HG03521 (cell line): Measurements from ENCODE around the gene CELA2B.
"Not testable (repeated sequence)": the region's sequence is repeated elsewhere in the genome, so short reads cannot be mapped to it uniquely, and the experiment has no call there.

ENCODE experiments used
- ATAC-seq: cut with Tn5 transposase; IDR thresholded peaks from one replicate; pipeline ENCODE4 v1.9.1; 2021; ENCODE audit warnings: mild to moderate bottlenecking, moderate library complexity; ENCODE audit not compliant: unreplicated experiment

CELA2B gene

DNA sequence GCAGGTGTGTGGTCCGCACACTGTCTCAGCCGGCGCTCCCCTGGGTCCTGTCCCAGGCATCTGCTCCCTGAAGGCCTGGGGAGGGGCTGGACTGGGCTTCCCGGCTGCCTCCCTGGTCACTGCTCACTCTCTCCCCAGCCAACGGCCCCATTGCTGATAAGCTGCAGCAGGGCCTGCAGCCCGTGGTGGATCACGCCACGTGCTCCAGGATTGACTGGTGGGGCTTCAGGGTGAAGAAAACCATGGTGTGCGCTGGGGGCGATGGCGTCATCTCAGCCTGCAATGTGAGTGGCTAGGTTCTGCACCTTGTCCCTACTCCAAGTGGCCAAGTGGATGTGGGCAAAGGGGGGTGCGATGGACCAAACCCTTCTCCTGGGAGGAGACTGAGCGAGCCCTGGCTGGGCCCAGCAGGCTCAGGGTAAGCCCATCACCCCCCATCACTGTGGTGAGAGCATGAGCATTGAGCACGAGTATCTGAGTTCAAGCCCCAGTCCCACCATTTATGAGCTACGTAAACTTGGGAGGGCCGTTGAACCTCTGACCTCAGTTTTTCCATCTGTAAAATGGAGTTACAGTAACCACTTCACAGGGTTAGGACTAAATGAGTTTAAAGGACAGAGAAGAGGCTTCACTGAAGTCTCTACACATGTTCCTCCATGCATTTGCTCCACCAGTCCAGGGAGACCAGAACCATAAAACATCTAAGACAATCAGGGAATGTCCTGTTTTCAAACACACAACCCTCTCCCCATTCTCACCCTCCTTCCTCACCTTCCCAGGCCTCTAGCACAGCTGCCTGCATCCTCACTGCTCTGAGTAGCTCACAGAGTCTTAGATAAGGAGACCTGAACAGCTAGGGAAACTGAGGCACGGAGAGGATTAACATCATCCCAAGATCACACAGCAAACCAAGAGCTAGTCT, 31.2 kb upstream of the CELA2B start:
- no peak for ATAC-seq

DNA sequence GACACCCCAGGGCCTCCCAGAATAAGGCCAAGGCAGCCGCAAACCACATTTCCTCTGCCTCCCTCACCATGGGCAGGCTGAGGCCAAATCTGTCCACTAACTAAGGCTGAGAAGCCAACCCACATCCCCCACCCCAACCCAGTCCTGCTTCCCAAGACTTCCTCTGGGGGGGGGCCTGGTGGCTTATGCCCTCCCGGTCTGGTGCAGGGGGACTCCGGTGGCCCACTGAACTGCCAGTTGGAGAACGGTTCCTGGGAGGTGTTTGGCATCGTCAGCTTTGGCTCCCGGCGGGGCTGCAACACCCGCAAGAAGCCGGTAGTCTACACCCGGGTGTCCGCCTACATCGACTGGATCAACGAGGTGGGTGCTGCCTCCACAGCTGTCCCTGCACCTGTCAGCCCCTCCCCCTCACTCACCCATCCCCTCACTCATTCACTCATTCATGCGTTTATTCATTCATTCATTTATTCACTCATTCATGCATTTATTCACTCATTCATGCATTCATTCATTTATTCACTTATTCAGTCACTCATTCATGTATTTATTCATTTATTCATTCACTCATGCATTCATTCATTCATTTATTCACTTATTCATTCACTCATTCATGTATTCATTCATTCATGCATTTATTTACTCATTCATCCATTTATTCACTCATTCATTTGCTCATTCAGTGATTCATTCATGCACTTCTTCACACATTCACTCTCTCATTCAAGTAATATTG, 30.3 kb upstream of the CELA2B start:
- no peak for ATAC-seq

DNA sequence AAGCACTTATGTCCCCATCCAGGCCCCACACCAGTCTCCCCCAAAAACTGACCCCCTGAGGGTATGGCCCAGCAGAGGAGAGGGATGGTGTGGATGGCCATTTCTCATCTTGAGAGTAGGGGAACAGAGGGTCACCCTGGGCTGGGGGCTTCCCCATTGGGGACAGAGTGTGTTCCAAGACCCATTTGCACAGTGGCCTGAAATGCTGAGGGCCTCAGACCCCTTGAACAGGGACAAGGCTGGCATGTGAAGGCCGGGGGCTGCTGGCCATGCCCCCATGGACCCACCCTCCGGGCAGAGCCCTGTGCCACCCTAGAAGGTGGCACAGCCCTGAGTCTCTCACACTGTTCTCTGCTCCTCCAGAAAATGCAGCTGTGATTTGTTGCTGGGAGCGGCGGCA, 29.7 kb upstream of the CELA2B start:
- no peak for ATAC-seq

DNA sequence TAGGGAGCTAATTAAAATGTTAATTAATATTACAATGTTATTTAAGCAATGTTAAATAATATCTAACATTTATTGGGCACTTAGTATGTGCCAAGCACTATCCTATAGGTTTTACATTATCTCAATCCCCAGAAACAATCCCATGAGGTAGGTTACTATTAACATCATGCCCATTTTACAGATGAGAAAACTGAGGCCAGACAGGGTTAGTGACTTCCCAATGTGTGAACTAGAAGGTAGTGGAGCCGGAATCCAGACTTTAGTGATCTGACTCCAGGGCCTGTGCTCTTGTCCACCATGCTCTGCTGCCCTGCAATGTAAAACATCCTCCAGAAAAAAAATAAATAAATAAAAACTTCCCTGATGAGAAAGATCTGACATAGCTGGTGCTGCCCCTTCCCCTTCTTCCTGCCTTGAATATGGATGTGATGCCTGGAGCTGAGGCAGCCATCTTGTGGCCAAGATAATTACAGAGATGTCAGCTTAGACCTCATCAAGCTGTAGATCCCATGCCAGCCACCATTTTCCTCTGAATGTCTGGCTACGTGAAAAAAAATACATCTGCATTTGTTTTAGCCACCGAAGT, 26.9 kb upstream of the CELA2B start:
- ATAC-seq: no peak

DNA sequence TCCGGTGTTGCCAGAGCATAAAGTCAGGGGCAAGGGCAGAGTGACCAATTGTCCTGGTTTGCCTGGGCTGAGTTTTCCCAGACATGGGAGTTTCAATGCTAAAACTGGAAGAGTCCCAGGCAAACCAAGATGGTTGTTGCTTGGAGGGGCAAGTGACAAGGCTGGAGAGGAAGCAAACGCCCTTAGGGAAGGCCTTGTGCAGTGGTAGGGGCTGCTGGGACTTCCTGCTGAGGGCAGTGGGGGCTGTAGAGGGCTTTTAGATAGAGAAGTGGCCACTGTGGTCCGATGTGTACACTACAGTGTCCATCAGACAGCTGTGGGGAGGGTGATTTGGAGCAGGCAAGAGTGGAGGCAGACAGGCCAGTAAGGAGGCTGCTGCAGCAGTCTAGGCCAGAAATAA, 26.3 kb upstream of the CELA2B start:
- ATAC-seq: no peak

DNA sequence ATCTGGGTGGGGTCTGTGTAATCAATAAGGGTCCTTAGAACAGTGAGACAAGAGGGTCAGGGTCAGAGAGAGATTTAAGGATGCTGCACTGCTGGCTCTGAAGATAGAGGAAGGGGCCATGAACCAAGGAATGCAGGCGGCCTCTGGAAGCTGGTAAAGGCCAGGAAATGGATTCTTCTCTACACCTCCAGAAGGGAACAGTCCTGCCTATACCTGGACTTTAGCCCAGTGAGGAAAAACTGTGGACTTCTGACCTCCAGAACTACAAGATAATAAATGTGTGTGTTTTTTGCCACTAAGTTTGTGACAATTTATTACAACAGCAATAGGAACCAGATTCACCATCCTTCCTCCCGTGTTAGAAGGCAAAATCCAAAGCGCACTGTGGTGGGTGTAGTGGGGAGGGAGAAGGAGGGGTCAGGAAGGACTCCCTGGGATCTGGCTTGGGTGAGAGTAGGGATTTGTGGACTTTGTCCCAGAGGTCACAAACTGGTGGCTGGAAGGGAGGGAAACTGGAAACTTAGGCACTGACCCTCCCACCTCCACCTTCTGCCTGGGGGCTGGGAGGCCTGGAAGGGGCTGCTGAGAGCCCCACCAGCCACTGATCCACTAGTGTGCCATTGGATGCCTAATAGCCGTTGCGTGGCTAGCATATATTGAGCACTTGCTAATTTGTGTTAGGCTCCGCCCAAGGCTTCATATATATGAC, 24.7 kb upstream of the CELA2B start:
- ATAC-seq: no peak

DNA sequence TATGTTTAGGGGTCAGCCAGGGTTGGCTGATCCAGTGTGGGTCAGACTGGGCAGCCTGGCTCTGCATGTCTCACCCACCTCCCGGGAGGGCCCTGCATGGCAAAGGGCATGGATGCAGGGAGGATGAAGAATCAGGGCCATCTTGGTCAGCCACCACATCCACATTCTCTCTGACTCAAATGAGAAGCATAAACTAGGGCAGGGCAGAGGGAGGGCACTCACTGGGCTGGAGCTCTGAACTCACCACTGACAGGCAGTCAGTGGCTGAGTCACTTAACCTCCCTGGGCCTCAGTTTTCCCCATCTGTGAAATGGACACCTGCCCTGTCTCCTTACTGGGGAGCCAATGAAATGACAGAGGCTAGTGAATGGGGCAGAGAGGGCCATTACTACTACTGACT, 23.7 kb upstream of the CELA2B start:
- no peak for ATAC-seq

DNA sequence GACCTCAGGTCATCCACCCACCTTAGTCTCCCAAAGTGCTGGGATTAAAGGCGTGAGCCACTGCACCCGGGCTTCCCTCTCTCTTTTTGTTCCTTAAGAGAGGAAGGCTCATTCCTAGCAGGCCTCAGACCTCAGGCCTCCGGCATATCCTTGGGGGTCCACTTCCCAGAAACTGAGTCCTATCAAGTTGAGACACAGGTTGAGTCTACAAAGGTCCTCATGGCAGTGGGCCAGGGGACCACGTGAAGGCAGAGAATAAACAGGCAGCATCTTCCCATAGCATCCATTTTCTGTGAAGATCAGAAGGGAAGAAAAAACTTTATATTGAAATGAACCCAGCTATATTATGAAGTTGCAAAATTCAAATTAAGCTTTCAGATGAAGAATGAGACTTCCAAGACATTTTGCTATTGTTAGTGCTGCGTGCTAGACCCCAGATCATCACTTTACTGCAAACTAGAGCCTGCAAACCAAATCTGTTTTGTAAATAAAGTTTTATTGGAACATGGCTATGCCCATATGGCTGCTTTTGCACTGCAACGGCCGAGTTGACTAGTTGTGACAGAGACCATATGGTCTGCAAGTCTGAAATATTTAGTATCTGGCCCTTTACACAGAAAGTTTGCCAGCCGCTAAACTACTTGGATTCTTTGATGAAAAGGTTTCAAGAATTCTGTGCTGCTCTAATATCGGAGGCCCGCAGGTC, 22.9 kb upstream of the CELA2B start:
- no peak for ATAC-seq

DNA sequence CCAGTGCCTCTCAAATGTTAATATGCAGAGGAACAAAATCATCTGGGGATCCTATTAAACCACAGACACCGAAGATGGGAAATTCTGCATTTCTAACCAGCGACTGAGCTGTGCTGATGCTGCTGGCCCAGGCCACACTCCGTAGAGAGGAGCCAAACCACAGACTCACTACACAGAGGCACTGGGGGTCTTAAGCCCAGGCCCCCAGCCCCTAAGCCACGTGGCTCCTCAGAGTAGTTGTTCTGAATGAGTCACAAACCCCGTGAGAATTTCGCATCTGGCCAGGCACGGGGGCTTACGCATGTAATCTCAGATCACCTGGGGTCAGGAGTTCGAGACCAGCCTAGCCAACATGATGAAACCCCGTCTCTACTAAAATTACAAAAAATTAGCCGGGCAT, 22.2 kb upstream of the CELA2B start:
- no peak for ATAC-seq

DNA sequence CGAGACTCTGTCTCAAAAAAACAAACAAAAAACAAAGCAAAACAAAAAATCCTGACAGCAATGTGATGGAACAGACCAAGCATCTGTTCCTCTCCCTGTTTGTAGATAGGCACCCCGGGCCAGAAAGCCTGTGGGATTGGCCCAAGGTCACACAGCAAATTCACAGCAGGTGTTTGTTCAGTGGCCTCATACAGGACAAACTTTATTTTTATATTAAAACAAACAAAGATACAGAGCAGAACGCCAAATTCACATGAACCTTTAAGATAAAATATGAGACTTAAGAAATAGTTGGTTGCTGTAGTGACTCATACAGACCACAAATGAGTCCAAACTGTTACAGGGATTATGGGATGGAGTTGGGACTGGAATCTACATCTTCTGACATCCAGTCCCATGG, 21.6 kb upstream of the CELA2B start:
- ATAC-seq: no peak

DNA sequence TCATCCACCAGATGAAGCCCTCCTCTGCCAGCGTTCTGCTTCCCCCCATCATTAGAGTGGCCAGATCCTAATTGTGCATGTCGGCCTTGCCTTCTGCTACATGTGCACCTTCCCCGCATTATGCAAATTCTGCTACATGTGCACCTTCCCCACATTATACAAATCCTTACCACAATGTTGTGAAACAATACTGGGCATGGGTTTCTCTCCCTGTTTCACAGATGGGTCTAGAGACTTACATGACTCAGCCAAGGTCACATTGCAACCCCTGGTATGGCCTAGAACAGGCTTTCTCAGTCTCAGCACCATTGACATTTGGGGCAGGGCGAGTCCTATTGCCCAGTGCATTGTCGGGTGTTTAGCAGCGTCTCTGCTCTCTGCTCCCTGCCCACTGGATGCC, 20.4 kb upstream of the CELA2B start:
- ATAC-seq: no peak

DNA sequence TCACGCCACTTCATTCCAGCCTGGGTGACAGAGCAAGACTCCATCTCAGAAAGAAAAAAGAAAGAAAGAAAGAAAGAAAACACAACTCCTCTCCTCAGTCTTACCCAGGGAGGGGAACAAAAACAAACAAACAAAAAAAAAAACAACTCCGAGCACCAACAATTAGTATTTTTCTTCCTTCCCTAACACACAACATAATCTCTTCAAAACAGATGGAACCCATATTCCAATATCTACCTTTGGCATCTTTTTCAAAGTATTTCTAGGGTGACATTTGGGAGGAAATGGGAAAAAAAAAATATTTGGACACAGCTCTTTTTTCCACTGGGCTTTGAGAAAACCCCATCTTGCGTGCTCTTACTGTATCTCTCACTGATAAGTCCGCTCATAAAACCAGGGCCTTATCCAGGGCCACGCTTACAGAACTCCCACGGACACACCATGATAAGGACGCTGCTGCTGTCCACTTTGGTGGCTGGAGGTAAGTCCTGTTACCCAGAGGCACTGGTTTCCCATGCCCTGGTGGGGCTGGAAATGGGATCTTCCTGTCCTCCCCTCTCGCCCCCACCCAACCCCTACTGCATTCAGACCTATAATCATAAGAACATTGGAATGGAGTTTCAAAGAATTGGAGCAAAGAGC, 19.5 kb upstream of the CELA2B start, which contains the start of gene CELA2A:
Gene CELA2A, plus strand, starts transcription at position 420 of the 642 bp plus-strand sequence. Its CDS starts 22 bp downstream, at position 442.
- no peak for ATAC-seq

DNA sequence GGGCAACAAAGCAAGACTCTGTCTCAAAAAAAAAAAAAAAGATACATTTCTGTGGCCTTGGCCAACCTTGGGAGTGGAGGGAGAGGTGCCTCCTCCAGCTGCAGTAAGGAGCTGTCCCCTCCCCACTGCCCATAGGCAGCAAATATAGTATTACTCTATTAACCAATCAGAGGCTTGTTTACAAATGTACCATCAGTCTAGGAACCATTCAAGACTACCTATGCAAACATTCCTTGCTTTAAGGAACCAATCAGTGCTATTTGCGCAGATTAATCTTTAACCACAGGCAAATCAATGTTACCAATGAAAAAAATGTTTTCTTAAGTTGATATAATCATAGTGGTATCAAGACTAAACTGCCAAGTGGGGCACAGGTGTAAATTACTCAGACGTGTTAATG, 18.3 kb upstream of the CELA2B start:
- ATAC-seq: no peak

DNA sequence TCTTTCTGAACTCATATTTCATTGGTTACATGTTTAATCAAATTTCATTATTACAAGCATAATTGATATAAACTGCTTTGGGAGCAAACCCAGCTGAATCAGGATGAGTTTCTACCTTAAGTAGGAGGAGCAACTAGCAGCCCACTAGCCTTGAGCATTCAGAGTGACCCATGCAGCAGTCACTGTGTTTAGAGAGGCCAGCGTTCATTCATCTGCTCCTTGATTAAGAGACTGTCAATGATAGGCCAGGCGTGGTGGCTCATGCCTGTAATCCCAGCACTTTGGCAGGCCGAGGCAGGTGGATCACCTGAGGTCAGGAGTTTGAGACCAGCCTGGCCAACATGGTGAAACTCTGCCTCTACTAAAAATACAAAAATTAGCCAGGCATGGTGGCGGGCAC, 17.5 kb upstream of the CELA2B start:
- ATAC-seq: not testable (repeated sequence)

DNA sequence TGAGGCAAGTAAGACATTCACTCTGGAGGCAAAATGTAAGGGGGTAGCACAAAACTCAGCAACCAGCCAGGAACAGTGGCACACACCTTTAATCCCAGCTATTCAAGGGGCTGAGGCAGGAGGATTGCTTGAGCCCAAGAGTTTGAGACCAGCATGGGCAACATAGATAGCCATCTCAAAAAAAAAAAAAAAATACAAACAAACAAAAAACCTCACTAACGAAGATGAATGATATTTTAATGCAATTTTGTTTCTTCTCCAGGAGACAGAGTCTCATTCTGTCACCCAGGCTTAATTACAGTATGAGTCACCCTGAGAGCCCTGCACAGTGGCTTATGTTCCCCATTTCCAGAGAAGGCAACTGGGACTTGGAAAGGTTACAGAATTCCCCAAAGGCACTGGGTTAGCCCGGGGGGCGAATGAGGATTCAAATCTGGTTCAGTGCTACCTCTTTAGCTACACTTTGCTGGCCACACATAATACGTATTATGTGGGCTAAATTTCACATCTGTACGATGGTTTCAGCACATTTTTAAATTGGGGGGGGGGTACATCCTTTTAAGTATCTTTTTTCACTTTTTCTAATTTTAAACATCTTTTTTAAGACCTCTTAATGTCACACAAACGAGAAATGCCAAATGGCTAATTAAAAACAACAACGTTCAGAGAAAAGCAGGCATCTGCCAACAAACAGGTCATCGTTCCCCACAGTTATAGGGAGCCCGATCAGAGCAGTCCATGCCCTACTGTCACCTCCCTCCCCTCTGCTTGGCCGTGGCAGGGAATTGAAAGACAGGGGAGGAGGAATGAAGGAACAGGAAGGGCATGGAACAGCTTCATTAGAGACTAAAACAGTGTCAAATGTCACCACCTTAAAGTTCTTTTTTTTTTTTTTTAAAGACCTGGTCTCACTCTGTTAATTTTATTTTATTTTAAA, 15.9 kb upstream of the CELA2B start:
- ATAC-seq: no peak

DNA sequence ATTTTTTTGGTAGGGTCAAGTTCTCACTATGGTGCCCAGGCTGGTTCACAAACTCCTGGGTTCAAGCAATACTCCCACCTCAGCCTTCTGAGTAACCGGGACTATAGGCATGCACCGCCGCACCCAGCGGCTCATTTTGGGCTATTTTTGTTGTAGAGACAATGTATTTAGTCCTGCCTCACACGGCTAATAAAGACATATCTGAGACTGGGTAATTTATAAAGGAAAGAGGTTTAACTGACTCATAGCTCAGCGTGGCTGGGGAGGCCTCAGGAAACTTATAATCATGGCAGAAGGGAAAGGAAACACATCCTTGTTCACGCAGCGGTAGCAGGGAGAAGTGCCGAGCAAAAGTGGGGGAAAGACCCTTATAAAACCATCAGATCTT, 15.2 kb upstream of the CELA2B start:
- ATAC-seq: no peak

DNA sequence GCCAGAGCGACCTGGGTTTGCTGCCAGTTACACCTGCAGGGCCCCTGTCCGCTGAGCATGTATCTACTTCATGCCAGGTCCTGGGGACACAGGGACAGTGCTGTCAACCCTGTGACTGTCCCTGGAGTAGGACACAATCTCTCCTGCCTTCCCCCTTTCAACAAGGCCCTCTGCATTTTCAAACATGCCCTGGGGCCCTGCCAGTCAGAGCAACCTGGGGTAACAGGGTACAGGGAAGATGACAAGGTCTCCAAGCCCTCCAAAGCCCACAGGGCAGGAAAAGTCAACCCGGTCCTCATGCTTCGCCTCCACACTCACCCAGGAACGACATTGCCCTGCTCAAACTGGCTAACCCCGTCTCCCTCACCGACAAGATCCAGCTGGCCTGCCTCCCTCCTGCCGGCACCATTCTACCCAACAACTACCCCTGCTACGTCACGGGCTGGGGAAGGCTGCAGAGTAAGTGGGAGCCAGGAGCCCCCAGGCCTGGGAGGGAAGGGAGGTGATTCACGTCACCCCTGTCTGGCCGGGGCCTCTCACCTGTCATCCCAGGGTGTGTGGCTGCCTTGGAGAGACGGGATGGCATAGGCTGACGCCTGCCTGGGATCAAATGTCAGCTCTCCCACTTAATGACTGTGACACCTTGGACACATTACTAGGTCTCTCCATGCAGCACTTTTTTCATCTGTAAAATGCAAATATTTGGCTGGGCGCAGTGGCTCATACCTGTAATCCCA, 12.7 kb upstream of the CELA2B start:
- not testable (repeated sequence) for ATAC-seq

DNA sequence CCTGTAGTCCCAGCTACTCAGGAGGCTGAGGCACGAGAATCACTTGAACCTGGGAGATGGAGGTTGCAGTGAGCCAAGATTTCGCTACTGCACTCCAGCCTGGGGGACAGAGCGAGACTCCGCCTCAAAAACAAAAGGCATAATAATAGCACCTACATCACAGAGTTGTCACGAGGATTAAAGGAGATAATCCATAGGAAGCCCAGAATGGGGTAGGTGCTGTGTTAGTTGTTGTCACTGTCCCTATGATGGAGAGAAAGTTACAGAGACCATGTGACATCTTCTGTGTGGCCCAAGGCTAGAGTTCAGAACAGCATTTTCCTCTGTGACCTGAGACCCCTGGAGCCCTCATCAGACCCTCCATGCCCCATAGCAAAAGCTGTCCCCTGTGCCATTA, 12.0 kb upstream of the CELA2B start:
- ATAC-seq: not testable (repeated sequence)
